ENCODE results near the gene TAPT1.

Gene TAPT1

GRCh38 chr4:16136827-16137226 is 89.4 kb downstream of the TAPT1 start:
- no peak for DNase-seq (ENCODE audit: low read depth in 2 of 2)

GRCh38 chr4:16136311-16136710 is 90.0 kb downstream of the TAPT1 start:
- no peak for DNase-seq (ENCODE audit: low read depth in 2 of 2)

GRCh38 chr4:16133406-16133805 is 92.9 kb downstream of the TAPT1 start:
- no peak for DNase-seq (ENCODE audit: low read depth in 2 of 2)

- DNase-seq (ENCODE audit: low read depth in 2 of 2), result no peak
Measured at GRCh38 chr4:16131293-16131692, 95.0 kb downstream of the TAPT1 start.

- no peak for DNase-seq (ENCODE audit: low read depth in 2 of 2)
Measured at GRCh38 chr4:16129336-16129735, 96.9 kb downstream of the TAPT1 start.

- DNase-seq (ENCODE audit: low read depth in 2 of 2), result no peak
Measured at GRCh38 chr4:16126714-16127113, 99.6 kb downstream of the TAPT1 start.

GRCh38 chr4:16125571-16126445 is 100.5 kb downstream of the TAPT1 start:
- no peak for DNase-seq (ENCODE audit: low read depth in 2 of 2)

GRCh38 chr4:16124232-16124631 is 102.0 kb downstream of the TAPT1 start:
- no peak for DNase-seq (ENCODE audit: low read depth in 2 of 2)

- DNase-seq (ENCODE audit: low read depth in 2 of 2), result no peak
Measured at GRCh38 chr4:16123356-16124084, 102.8 kb downstream of the TAPT1 start.

GRCh38 chr4:16122784-16123183 is 103.5 kb downstream of the TAPT1 start:
- peak; percentile 4 to 14 for DNase-seq (ENCODE audit: low read depth in 2 of 2)

- DNase-seq (ENCODE audit: low read depth in 2 of 2), result no peak
Measured at GRCh38 chr4:16122308-16122711, 104.0 kb downstream of the TAPT1 start.

- no peak for DNase-seq (ENCODE audit: low read depth in 2 of 2)
Measured at GRCh38 chr4:16120720-16121119, 105.6 kb downstream of the TAPT1 start.

- DNase-seq (ENCODE audit: low read depth in 2 of 2), result no peak
Measured at GRCh38 chr4:16119981-16120380, 106.3 kb downstream of the TAPT1 start.

- no peak for DNase-seq (ENCODE audit: low read depth in 2 of 2)
Measured at GRCh38 chr4:16118090-16118489, 108.2 kb downstream of the TAPT1 start.

GRCh38 chr4:16117164-16117563 is 109.1 kb downstream of the TAPT1 start:
- DNase-seq (ENCODE audit: low read depth in 2 of 2), result no peak

- DNase-seq (ENCODE audit: low read depth in 2 of 2), result no peak
Measured at GRCh38 chr4:16116493-16116990, 109.7 kb downstream of the TAPT1 start.

GRCh38 chr4:16116019-16116418 is 110.3 kb downstream of the TAPT1 start:
- no peak for DNase-seq (ENCODE audit: low read depth in 2 of 2)

- DNase-seq (ENCODE audit: low read depth in 2 of 2), result no peak
Measured at GRCh38 chr4:16114546-16114945, 111.7 kb downstream of the TAPT1 start.

- no peak for DNase-seq (ENCODE audit: low read depth in 2 of 2)
Measured at GRCh38 chr4:16113741-16114140, 112.5 kb downstream of the TAPT1 start.

- no peak for DNase-seq (ENCODE audit: low read depth in 2 of 2)
Measured at GRCh38 chr4:16111533-16111932, 114.7 kb downstream of the TAPT1 start.

GRCh38 chr4:16110661-16111290 is 115.5 kb downstream of the TAPT1 start:
- no peak for DNase-seq (ENCODE audit: low read depth in 2 of 2)

Measured in stimulated activated CD8-positive, alpha-beta memory T cell treated with anti-CD3 and anti-CD28 coated beads, Interleukin-15, amount 100 ng/mL, for 48 hours (primary cell).